ENCODE measurements around the gene APOD. TPM values are rescaled to one million over a fixed set of nuclear protein-coding genes. Genes with fewer than 3 reads are reported as not detected.
A peak's percentile ranks its signal among the peaks of the same experiment; 100 is the strongest.

APOD gene
- total RNA-seq, 1 donor from 2014 or later: 0.35 TPM

- POLR2A ChIA-PET: interaction anchor here (0.6 kb wide), 1 partner anchor 651 kb away, joined by 9 read pairs; no protein-coding TSS in a partner anchor
- no peak for ATAC-seq (ENCODE audit: low read depth)
- TF ChIP-seq CTCF (IDR thresholded peaks at IDR 0.05): no peak
- Mint-ChIP-seq H3K4me3 (no peak overlapping the region), H3K36me3 (ENCODE audit: low read depth) (no peaks in the 10 kb centered on the region), H3K27me3 (peaks cover 5% of the 10 kb centered on the region), H3K4me1 (peaks cover 25% of the 10 kb centered on the region), H3K9me3 (no peaks in the 10 kb centered on the region), H3K27ac (no peak overlapping the region)
- intact Hi-C loops (cut with micrococcal nuclease): no loop called here
- DNase-seq: no peak
- CTCF ChIA-PET: no interaction called here
Measured at GRCh38 chr3:195565716-195566115, 18.0 kb downstream of the APOD start.

GRCh38 chr3:195563317-195563716 lies 20.4 kb downstream of the APOD start:
- no peak overlapping the region for H3K27ac Mint-ChIP-seq
- no peak for TF ChIP-seq CTCF (IDR thresholded peaks at IDR 0.05)
- ChIA-PET CTCF (no interaction called here), POLR2A (interaction anchor here (0.5 kb wide), 1 partner anchor 441 kb away, joined by 3 read pairs; no protein-coding TSS in a partner anchor)
- DNase-seq (no peak), ATAC-seq (ENCODE audit: low read depth) (no peak)
- intact Hi-C loops (cut with micrococcal nuclease): no loop called here
- H3K36me3 Mint-ChIP-seq (ENCODE audit: low read depth): no peaks in the 10 kb centered on the region
- H3K4me3 Mint-ChIP-seq: no peak overlapping the region
- peaks cover 5% of the 10 kb centered on the region for H3K27me3 Mint-ChIP-seq
- H3K4me1 Mint-ChIP-seq: peaks cover 11% of the 10 kb centered on the region
- no peaks in the 10 kb centered on the region for H3K9me3 Mint-ChIP-seq

- H3K4me1 Mint-ChIP-seq: peaks cover 11% of the 10 kb centered on the region
- intact Hi-C loops (cut with micrococcal nuclease): no loop called here
- POLR2A ChIA-PET: no interaction called here
- TF ChIP-seq CTCF (IDR thresholded peaks at IDR 0.05): no peak
- no peaks in the 10 kb centered on the region for H3K36me3 Mint-ChIP-seq (ENCODE audit: low read depth)
- H3K27ac Mint-ChIP-seq: no peak overlapping the region
- DNase-seq (no peak), ATAC-seq (ENCODE audit: low read depth) (no peak)
- H3K4me3 Mint-ChIP-seq: no peak overlapping the region
- H3K9me3 Mint-ChIP-seq: no peaks in the 10 kb centered on the region
- CTCF ChIA-PET: interaction anchor here (1.4 kb wide), 1 partner anchor 14 kb away, joined by 3 read pairs; no protein-coding TSS in a partner anchor
- no peaks in the 10 kb centered on the region for H3K27me3 Mint-ChIP-seq
Measured at GRCh38 chr3:195559723-195560409, 23.9 kb downstream of the APOD start.

- no peak for TF ChIP-seq CTCF (IDR thresholded peaks at IDR 0.05)
- intact Hi-C loops (cut with micrococcal nuclease): loop anchor here (1.0 kb wide), 1 partner anchor 292 kb away; no protein-coding TSS in a partner anchor
- no peak overlapping the region for H3K27ac Mint-ChIP-seq
Measured at GRCh38 chr3:195558602-195559001, 25.1 kb downstream of the APOD start.

GRCh38 chr3:195557322-195557721 lies 26.4 kb downstream of the APOD start:
- TF ChIP-seq CTCF (IDR thresholded peaks at IDR 0.05): no peak
- no peak for DNase-seq
- H3K27ac Mint-ChIP-seq: no peak overlapping the region
- peaks cover 15% of the 10 kb centered on the region for H3K4me1 Mint-ChIP-seq
- CTCF ChIA-PET: no interaction called here
- H3K9me3 Mint-ChIP-seq: no peaks in the 10 kb centered on the region
- ATAC-seq (ENCODE audit: low read depth): no peak
- POLR2A ChIA-PET: no interaction called here
- H3K36me3 Mint-ChIP-seq (ENCODE audit: low read depth): no peaks in the 10 kb centered on the region
- H3K4me3 Mint-ChIP-seq: no peak overlapping the region
- intact Hi-C loops (cut with micrococcal nuclease): no loop called here
- H3K27me3 Mint-ChIP-seq: no peaks in the 10 kb centered on the region

More at GRCh38 chr3:195558602-195559001, 25.1 kb downstream of the APOD start:
- Mint-ChIP-seq H3K4me3 (no peak overlapping the region), H3K4me1 (peaks cover 11% of the 10 kb centered on the region), H3K27me3 (no peaks in the 10 kb centered on the region), H3K9me3 (no peaks in the 10 kb centered on the region), H3K36me3 (ENCODE audit: low read depth) (no peaks in the 10 kb centered on the region)
- ChIA-PET CTCF (no interaction called here), POLR2A (no interaction called here)
- ATAC-seq (ENCODE audit: low read depth) (peak; percentile 54), DNase-seq (no peak)

Measured in activated B cell treated with CpG ODN at 0.5 μM for 24 hours (primary cell).